HG03045 (cell line): Measurements from ENCODE around the gene SECISBP2L.

Experiments used
- ATAC-seq: cut with Tn5 transposase; IDR thresholded peaks from one replicate; pipeline ENCODE4 v1.9.1; 2021; ENCODE audit warnings: mild to moderate bottlenecking, moderate library complexity; ENCODE audit not compliant: unreplicated experiment

Gene SECISBP2L

GRCh38 chr15:49059491-49059890 is 13.2 kb upstream of the SECISBP2L start:
- no peak for ATAC-seq

GRCh38 chr15:49058559-49058958 is 12.3 kb upstream of the SECISBP2L start:
- no peak for ATAC-seq

DNA sequence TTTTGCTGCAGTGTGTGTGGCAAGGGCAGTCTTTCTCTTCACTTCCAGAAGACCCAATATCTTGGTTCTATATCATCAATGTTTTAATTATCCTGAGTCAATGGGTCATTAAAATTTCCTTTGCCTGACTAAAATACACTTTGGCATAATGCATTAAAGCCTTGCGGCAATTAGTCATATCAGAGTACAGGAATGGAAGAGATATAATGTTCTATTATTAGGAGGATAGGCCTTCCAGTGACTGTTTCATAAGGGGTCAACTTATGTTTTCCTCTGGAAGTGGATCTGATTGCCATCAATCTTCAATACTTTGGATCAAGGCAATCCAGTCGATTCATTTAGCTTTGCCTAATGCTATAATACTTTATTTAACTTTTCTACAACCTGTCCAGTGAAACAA is 9.4 kb upstream of the SECISBP2L start:
- ATAC-seq: no peak

DNA sequence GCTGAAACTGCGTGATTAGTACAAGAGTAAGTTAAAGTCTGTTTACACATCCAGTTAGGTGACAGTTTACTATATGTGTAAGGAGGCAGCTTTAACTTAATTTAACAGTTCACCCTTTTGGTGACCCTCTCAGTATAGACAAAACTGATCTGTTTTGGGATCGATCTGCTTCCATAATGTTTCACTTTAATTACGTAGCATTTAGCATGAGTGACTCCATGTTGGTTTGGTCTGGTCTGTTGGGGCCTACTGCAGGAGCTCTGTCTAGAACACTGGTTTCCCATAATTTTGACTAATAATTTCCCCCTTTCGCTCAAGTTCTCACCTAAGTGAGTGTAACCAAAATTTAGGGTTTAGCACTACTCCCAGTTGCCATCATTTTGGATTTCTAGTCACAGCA is 6.4 kb upstream of the SECISBP2L start:
- no peak for ATAC-seq

DNA sequence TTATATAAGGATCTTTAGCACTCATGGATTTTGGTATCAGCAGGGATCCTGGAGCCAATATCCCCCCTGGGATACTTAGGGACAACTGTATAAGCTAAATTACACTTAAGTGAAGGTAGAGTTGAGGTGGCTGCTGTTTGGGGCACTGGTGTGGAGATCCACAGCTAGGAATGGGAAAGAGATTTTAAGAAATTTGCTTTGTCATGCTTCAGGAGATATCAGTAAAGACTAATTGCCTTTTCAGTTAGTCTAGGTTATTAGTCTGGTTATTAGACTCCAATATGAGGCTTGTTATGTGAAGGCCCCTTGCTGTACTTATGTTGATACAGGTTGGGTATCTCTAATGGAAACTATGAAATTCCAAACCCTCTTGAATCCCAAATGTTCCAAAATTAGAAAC is 1.2 kb upstream of the SECISBP2L start:
- ATAC-seq: no peak

- peak; percentile 44 for ATAC-seq
Observed at GRCh38 chr15:49045751-49046219, 461 bp downstream of the SECISBP2L start.

DNA sequence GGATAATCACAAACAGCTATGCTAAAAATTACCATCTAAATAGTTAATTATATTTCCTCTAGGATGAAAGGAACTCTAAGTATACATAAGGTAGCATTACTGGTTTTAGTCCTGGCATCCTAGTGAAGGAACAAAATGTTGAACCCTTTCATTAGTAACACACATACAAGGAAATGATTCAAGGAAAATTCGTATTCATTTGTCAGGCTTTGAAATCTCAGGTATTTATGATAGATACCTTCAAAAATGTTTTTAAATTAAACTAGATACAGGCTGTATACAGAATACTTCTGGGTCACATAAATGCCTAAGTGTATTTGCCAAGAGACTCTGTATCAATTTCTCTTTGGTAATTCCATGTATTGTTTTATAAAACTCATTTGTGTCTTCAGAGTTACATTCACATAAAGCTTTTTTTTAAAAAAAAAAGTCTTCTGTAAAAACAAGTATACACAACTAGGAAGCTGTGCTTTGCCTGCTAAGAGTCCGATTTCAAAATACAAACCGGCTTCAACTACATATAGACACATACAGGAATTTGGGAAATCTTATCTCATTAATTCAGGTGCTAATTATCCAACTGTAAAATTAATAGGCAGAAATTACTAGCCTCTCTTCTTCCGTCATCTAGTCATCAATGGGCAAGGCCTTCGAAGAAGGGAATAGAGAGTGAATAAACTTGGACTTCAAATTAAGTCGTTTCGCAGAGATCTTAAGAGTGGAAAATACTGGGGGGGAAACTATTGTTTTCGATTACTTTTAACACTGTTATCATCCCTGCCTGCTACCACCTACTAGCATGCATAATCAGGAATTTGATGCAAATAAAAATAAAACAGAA is 1.3 kb downstream of the SECISBP2L start:
- ATAC-seq: no peak

DNA sequence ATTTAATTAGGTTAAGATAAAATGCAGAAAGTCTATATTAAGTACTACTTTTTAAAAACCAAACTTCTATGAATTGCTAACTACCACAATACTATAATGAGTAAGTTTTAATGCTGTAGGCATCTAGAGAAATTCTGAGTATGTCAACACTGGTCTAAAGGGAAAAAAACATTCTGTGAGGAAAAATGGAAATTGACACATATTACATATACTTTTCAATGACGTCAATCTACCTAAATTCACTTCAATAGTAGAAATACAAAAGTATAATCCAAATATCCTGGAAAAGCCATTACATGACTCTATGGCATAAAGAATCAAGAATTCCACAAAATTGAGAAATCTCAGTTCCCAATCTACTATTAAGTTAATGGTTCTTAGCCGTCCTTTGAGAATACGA is 2.2 kb downstream of the SECISBP2L start:
- no peak for ATAC-seq

DNA sequence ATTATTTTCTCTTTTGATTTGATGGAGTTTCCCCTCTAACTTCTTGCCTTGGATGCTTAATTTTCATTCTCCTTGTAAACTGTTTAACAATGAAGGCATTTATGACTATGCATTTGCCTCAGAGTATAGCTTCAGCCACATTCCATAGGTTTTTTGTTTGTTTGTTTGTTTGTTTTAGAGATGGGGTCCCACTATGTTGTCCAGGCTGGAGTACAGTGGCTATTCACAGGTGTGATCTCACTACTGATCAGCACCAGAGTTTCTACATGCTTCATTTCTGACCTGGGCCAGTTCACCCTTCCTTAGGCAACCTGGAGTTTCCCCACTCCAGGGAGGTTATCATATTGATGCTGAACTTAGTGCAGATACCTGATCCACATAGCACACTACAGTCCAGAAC is 4.1 kb downstream of the SECISBP2L start:
- ATAC-seq: no peak

DNA sequence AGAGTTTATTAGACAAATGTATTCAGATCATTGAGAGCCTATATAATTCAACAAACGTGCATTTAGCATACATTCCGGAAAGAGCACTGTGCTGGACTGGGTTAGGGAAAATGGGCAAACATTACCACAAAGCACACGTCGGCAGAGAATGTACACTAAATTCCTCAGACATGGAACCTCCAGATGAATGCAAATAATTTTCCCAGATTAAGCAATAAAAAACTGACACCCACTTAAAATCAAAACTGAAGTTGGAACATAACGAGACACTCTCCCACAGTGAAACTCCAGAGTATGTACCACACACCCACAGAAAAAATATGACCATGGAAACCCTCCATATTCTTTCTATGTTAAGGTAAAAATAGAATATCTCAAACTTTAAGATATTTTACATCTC is 4.8 kb downstream of the SECISBP2L start:
- ATAC-seq: no peak

DNA sequence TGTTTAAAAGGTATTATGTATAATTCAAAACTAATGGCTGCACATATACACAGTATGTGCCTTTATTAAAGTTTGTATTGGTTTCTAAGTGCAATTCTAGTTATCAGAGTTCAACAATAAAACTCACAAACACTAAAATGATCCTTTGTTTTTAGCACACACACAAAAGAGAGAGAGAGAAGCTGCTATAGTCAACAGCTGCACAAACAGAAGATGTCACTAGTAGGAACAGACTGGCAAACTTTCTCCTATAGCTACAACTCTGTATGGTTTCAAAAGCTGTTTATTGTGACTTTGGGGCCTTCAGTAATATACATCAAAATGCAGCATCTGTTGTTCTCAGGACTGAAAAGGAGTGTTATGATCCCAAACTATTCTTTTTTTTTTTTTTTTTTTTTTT is 6.1 kb downstream of the SECISBP2L start:
- ATAC-seq: no peak

DNA sequence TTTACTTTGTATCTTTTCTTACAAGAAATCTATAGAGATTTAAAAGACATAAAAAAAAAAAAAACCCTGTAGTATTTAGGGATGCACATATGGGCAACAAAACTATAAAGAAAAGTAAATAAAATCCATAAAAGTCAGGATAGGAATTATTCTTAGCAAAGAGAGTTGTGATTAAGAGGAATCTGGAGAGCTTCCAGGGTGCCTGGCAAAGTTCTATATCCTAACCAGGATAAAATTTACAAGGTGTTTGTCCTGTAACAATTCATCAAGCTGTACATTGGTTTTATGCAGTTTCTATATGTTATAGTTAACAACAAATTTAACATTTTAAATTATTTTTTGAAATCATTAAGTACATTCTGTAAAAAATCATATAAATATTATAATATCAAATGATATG is 7.9 kb downstream of the SECISBP2L start:
- ATAC-seq: no peak

DNA sequence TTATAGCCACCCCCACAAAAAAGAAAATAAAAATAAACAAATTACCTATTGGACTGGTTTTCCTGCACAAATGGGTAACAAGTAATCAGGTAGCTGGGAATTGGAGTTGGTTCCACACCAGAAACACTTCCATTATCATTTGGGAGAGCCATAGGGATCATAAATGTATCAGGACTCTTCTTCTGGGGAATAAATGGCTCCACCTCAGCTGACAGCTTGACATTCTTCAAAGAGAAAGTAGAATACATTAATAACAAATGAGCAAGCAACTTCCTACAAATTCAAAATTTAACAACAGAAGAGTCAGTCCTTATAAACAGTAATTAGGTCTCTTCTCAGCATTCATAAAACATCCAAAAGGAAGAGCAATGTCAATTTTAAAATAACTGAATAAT is 8.7 kb downstream of the SECISBP2L start:
- no peak for ATAC-seq

- ATAC-seq: no peak
Observed at GRCh38 chr15:49036650-49037545, 9.3 kb downstream of the SECISBP2L start.

DNA sequence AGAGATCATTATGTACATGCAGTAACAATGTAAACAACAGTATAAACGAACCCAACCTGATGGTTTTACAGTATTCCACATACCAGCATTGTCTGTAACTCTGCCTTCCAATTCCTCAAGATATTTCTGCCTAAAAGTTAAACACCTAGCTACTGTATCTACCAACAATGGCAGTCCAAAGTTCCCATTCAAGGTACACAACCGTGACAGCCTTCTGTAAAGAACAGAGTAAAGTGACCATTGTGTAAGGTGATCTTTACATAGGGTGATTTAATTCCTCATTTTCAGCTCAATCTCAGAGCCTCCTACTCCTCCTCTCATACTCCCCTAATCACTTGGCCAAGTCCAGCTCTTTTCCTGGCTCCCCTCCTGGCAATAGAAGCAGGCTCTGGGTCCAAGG is 10.4 kb downstream of the SECISBP2L start:
- ATAC-seq: no peak

DNA sequence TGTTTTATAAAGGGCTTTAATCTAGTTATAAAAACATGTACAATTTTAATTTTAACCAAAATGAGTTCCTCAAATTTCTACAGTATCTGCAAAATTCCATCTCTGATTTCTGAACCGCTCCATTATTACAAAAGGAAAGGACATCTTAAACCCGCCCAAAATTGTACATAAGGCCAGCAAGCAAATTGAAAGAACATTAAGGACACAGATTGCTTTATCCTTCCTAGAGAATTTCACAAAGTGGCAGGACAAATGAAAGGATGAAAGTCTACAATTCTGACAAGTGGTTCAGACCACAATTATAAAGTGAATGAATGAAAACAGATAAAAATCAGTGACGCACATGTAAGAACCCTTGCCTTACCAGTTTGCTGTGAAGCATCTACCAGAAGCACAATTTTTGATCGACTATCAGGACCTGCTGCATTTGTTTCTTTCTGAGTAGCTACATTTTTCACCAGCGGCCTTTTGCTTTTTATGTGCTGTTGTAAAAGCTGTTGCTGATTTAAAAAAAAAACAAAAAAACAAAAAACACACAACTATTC is 13.6 kb downstream of the SECISBP2L start:
- no peak for ATAC-seq

GRCh38 chr15:49031804-49032203 is 14.4 kb downstream of the SECISBP2L start:
- ATAC-seq: no peak

GRCh38 chr15:49026700-49027099 is 19.5 kb downstream of the SECISBP2L start:
- no peak for ATAC-seq

- no peak for ATAC-seq
Observed at GRCh38 chr15:49024840-49025239, 21.4 kb downstream of the SECISBP2L start.

DNA sequence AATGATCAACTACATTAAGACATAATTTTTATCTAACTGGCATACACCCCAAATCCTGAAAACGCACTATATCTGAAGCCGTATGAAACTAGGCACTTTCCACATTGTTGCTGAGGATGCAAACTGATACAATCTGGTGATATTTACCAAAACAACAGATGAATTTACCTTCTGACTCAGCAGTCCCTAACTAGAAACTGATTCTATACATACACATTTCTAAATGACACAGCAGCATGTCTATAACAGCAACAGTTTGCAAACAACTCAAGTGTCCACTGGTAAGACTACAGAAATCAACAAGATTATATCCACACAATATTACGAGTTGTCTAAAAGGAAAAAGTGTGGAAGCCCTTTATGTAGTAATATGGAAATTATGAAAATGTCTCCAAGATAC is 22.9 kb downstream of the SECISBP2L start:
- peak; percentile 74 for ATAC-seq

- no peak for ATAC-seq
Observed at GRCh38 chr15:49015896-49016295, 30.4 kb downstream of the SECISBP2L start.

DNA sequence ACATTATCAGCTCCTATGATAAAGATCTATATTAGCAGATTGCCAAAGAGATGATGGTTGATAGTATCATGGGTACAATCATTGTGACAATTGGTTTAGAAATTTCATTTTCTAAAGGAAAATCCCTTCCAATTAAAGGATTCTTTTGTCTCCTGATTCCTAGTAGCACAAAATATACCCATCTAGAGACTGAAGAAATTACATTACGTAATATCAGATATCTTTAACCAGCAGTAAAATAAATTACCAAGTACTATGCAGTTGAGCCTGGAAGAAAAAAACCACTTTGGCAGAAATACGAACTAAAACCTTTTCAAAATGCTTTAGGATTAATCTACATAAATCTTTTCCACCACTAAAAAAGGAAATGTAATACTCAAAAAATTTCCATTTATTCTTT is 46.9 kb downstream of the SECISBP2L start:
- no peak for ATAC-seq
